PC-9 (cell line): ENCODE results near the gene SBDS. TPM values are rescaled to one million over a fixed set of nuclear protein-coding genes. Genes with fewer than 3 reads are reported as not detected.
"Not testable (repeated sequence)": the region's sequence is repeated elsewhere in the genome, so short reads cannot be mapped to it uniquely, and the experiment has no call there.

Experiments used
- BruUV-seq: library from RNA; stranded (reverse); fragments of 400-500 nt; replicated peaks from 2 replicates; lab custom pipeline; 2021; lab: Mats Ljungman, UMichigan
- CTCF ChIA-PET: fragments of 300-600 bp; sonication (Branson Sonifier 250); formaldehyde crosslinking; loops from one replicate; lab custom pipeline; 2022; ENCODE audit warnings: antibody characterized with exemption; lab: Charles Lee
- POLR2A ChIA-PET: fragments of 300-600 bp; sonication (Branson Sonifier 250); formaldehyde crosslinking; loops from one replicate; lab custom pipeline; 2022; ENCODE audit warnings: antibody characterized with exemption; ENCODE audit not compliant: unreplicated experiment; lab: Charles Lee
- DNase-seq, 2 experiments: peaks; one replicate each; pipeline versions ENCODE4 v3.0.0 to v3.0.0-alpha.2; 2015 to 2022; ENCODE audit warnings: mixed read lengths in 1 of 2
- H2AFZ ChIP-seq: fragments of 200-600 bp; sonication (generic); 2 replicates; pipeline ENCODE4 v1.8.1; 2017; ENCODE audit warnings: antibody characterized with exemption
- H3F3A ChIP-seq: fragments of 200-600 bp; sonication (generic); 2 replicates; pipeline ENCODE4 v1.8.1; 2017; ENCODE audit warnings: antibody characterized with exemption, mild to moderate bottlenecking, low read depth; ENCODE audit not compliant: insufficient read depth
- H3K27ac ChIP-seq: fragments of 200-600 bp; sonication (generic); 2 replicates; pipeline ENCODE4 v1.6.1; 2016; ENCODE audit warnings: mixed run types
- H3K27me3 ChIP-seq: fragments of 200-600 bp; sonication (generic); 2 replicates; pipeline ENCODE4 v1.6.1; 2016; ENCODE audit warnings: low read depth, mixed run types; ENCODE audit not compliant: insufficient read depth
- H3K36me3 ChIP-seq: fragments of 200-600 bp; sonication (generic); 2 replicates; pipeline ENCODE4 v1.6.1; 2016; ENCODE audit warnings: low read depth, mixed run types
- H3K4me1 ChIP-seq: fragments of 200-600 bp; sonication (generic); replicated peaks from 2 replicates; pipeline ENCODE4 v1.6.1; 2016; ENCODE audit warnings: mixed run types; ENCODE audit not compliant: insufficient read depth
- H3K4me2 ChIP-seq: fragments of 200-600 bp; sonication (generic); 2 replicates; pipeline ENCODE4 v1.6.1; 2017; ENCODE audit warnings: mixed run types
- H3K4me3 ChIP-seq: fragments of 200-600 bp; sonication (generic); 2 replicates; pipeline ENCODE4 v1.6.1; 2016; ENCODE audit warnings: mixed run types
- H3K79me2 ChIP-seq: fragments of 200-600 bp; sonication (generic); 2 replicates; pipeline ENCODE4 v1.6.1; 2017; ENCODE audit warnings: low read depth, mixed run types
- H3K9me2 ChIP-seq: fragments of 200-600 bp; sonication (generic); 2 replicates; pipeline ENCODE4 v1.8.1; 2017; ENCODE audit warnings: mild to moderate bottlenecking; ENCODE audit not compliant: insufficient read depth
- H3K9me3 ChIP-seq: fragments of 200-600 bp; sonication (generic); 2 replicates; pipeline ENCODE4 v1.8.1; 2016; ENCODE audit warnings: low read depth; ENCODE audit not compliant: insufficient read depth
- H4K20me1 ChIP-seq: fragments of 200-600 bp; sonication (generic); 2 replicates; pipeline ENCODE4 v1.8.1; 2017; ENCODE audit not compliant: insufficient read depth
- EZH2 ChIP-seq: fragments of 200-600 bp; sonication (generic); IDR thresholded peaks from 2 replicates; pipeline ENCODE4 v1.8.0; 2017; ENCODE audit warnings: antibody characterized with exemption, low read depth
- intact Hi-C: fragments of 100-400 bp; cut with micrococcal nuclease; formaldehyde crosslinking; loops from one replicate; pipeline ENCODE4 v1.10.0; 2022; ENCODE audit not compliant: unreplicated experiment
- total RNA-seq: library from RNA; stranded (reverse); gene quantifications from 2 replicates; pipeline ENCODE4 v1.2.3, GENCODE V29; 2021
- TF ChIP-seq, protein P1 (sequence below): fragments of 200-600 bp; sonication (generic); conservative IDR thresholded peaks from 2 replicates; pipeline ENCODE4 v1.6.1; 2017; ENCODE audit warnings: mixed run types, antibody characterized with exemption, mild to moderate bottlenecking, moderate library complexity

Gene SBDS
- total RNA-seq, 1 experiment from 2014 or later = 65.1 TPM

DNA sequence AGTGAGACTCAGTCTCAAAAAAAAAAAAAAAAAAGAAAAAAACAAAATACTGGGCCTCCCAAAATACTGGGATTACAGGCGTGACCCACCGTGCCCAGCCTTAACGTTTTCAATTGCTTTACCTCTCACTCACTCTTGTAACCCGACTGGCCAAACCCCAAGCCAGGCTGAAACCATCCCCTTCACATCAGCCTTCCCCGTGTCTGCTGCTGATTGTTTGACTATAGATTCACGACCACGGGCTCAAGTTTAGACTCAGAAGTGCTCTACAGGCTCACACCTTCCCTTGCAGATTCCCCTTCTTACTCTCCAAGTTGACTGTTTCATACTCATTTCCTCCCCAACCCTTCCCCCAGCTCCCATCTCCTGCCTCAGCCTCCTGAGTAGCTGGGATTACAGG, 23.6 kb upstream of the SBDS start:
- ChIA-PET POLR2A (no interaction called here), CTCF (no interaction called here)
- Histone ChIP-seq H3K9me2 (no peaks in the 10 kb centered on the region), H3K27me3 (no peaks in the 10 kb centered on the region), H3K27ac (no peak overlapping the region), H3K4me2 (no peak overlapping the region), H2AFZ (no peak overlapping the region), H3K4me1 (no peaks in the 10 kb centered on the region), H3K36me3 (peaks cover 3% of the 10 kb centered on the region; the same call in 1 of the 2 replicates), H3F3A (no peaks in the 10 kb centered on the region), H3K9me3 (no peaks in the 10 kb centered on the region), H4K20me1 (no peaks in the 10 kb centered on the region), H3K79me2 (no peaks in the 10 kb centered on the region), H3K4me3 (no peak overlapping the region)
- DNase-seq = no peak
- TF ChIP-seq, protein P1, sequence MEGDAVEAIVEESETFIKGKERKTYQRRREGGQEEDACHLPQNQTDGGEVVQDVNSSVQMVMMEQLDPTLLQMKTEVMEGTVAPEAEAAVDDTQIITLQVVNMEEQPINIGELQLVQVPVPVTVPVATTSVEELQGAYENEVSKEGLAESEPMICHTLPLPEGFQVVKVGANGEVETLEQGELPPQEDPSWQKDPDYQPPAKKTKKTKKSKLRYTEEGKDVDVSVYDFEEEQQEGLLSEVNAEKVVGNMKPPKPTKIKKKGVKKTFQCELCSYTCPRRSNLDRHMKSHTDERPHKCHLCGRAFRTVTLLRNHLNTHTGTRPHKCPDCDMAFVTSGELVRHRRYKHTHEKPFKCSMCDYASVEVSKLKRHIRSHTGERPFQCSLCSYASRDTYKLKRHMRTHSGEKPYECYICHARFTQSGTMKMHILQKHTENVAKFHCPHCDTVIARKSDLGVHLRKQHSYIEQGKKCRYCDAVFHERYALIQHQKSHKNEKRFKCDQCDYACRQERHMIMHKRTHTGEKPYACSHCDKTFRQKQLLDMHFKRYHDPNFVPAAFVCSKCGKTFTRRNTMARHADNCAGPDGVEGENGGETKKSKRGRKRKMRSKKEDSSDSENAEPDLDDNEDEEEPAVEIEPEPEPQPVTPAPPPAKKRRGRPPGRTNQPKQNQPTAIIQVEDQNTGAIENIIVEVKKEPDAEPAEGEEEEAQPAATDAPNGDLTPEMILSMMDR = no peak
- TF ChIP-seq EZH2 = no peak
- no TSS peak for BruUV-seq
- intact Hi-C loops = no loop called here

DNA sequence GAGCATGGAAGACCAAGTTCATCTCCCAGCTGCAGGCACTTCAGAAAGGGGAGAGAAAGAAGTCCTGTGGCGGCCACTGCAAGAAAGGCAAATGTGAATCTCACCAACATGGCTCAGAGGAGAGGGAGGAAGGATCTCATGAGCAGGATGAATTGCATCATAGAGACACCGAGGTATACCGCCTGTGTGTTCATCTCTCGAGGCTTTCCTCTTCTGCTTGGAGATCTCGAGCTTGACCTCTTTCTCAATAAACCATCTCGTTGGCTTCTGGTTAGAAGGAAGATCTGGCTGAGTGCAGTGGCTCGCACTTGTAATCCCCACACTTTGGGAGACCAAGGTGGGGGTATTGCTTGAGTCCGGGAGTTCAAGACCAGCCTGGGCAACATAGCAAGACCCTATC, 22.6 kb upstream of the SBDS start:
- BruUV-seq, CTCF ChIA-PET: not testable (repeated sequence)

DNA sequence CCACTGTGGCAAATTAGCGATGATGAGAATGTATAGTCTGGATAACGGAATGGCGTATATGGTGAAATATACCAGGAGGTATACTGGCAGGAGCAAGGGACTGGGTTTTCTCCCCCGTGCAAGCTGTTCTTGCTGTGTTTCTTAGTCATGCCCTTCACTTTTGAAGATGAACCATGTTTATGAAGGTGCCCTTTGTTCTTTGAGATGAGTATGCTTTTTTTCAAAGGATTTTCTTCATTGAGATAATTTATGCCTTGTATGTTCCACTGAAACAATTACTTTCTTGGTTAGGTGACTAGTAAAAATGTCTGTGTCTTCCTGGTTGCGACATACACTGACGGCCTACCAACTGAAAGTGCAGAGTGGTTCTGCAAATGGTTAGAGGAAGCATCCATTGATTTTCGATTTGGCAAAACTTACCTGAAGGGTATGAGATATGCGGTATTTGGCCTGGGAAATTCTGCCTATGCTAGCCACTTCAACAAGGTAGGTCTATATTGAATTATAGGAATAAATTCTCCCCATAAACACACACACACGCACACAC, 18.8 kb upstream of the SBDS start:
- H3K4me3 ChIP-seq, H3F3A ChIP-seq, H3K9me2 ChIP-seq, H3K9me3 ChIP-seq, POLR2A ChIA-PET, intact Hi-C loops, H3K27ac ChIP-seq, DNase-seq, H3K4me2 ChIP-seq, H3K36me3 ChIP-seq, H3K4me1 ChIP-seq, H3K79me2 ChIP-seq, H4K20me1 ChIP-seq, H2AFZ ChIP-seq, H3K27me3 ChIP-seq, BruUV-seq: not testable (repeated sequence)
- CTCF ChIA-PET = interaction anchor here (0.7 kb wide), 1 partner anchor 12 kb away, joined by 3 read pairs; no protein-coding TSS in a partner anchor

More for the DNA sequence above, 22.6 kb upstream of the SBDS start:
- DNase-seq, H3K4me3 ChIP-seq, H3K9me3 ChIP-seq, H3K79me2 ChIP-seq, H4K20me1 ChIP-seq, H3K9me2 ChIP-seq, H3K27ac ChIP-seq, H3K27me3 ChIP-seq, H2AFZ ChIP-seq, intact Hi-C loops, H3K4me1 ChIP-seq, H3K36me3 ChIP-seq, POLR2A ChIA-PET, H3K4me2 ChIP-seq, H3F3A ChIP-seq: not testable (repeated sequence)

DNA sequence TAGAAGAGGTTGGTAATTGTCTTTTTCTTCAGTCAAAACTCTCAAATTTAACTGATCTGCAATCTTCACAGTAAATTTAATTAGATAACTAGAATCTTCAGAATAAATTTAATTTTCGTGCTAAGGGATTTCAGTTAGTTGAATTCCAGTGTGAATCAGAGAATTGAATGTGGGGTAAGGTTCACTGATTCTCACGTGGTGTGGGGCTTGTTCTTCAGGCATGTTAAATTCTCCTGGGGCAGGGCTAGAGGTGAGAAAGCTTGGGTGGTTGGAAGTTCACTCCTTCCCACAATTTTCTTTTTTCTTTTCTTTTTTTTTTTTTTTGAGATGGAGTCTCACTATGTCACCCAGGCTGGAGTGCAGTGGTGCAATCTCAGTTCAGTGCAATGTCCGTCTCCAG, 14.3 kb upstream of the SBDS start:
- H3K79me2 ChIP-seq, H3K4me1 ChIP-seq, H4K20me1 ChIP-seq, H3F3A ChIP-seq, H3K36me3 ChIP-seq, H3K9me3 ChIP-seq, POLR2A ChIA-PET, BruUV-seq, DNase-seq, H3K4me2 ChIP-seq, intact Hi-C loops, H3K27me3 ChIP-seq, H2AFZ ChIP-seq, CTCF ChIA-PET, H3K27ac ChIP-seq, H3K4me3 ChIP-seq, H3K9me2 ChIP-seq: not testable (repeated sequence)
